Smooth muscle cell (in vitro differentiated cells): ENCODE measurements around the gene GALNS. TPM values are rescaled to one million over a fixed set of nuclear protein-coding genes. Genes with fewer than 3 reads are reported as not detected.

ENCODE experiments used
- DNase-seq: peaks from one replicate; lab custom pipeline; 2025; ENCODE audit not compliant: unreplicated experiment; lab: John Stamatoyannopoulos, UW
- H2AFZ ChIP-seq: fragments of 200-600 bp; sonication (generic); 2 replicates; pipeline ENCODE4 v1.6.0; 2016; ENCODE audit warnings: antibody characterized with exemption, low read depth, mild to moderate bottlenecking
- H3F3A ChIP-seq: fragments of 200-600 bp; sonication (generic); 2 replicates; pipeline ENCODE4 v1.6.0; 2017; ENCODE audit warnings: antibody characterized with exemption, low read depth
- H3K27ac ChIP-seq: fragments of 200-600 bp; sonication (generic); 2 replicates; pipeline ENCODE4 v1.5.1; 2016; ENCODE audit warnings: low read depth, mild to moderate bottlenecking
- H3K27me3 ChIP-seq: fragments of 200-600 bp; sonication (generic); 2 replicates; pipeline ENCODE4 v1.6.1; 2016; ENCODE audit warnings: low read depth, mild to moderate bottlenecking
- H3K36me3 ChIP-seq: fragments of 200-600 bp; sonication (generic); 2 replicates; pipeline ENCODE4 v1.5.1; 2016; ENCODE audit warnings: low read depth
- H3K4me1 ChIP-seq: fragments of 200-600 bp; sonication (generic); 2 replicates; pipeline ENCODE4 v1.5.1; 2016; ENCODE audit warnings: low read depth
- H3K4me2 ChIP-seq: fragments of 200-600 bp; sonication (generic); 2 replicates; pipeline ENCODE4 v1.6.0; 2016; ENCODE audit warnings: mild to moderate bottlenecking
- H3K4me3 ChIP-seq: fragments of 200-600 bp; sonication (generic); 2 replicates; pipeline ENCODE4 v1.5.1; 2016; ENCODE audit warnings: mild to moderate bottlenecking
- H3K79me2 ChIP-seq: fragments of 200-600 bp; sonication (generic); 2 replicates; pipeline ENCODE4 v1.6.0; 2016; ENCODE audit warnings: low read depth, mild to moderate bottlenecking
- H3K9ac ChIP-seq: fragments of 200-600 bp; sonication (generic); 2 replicates; pipeline ENCODE4 v1.6.0; 2016; ENCODE audit warnings: low read depth
- H3K9me3 ChIP-seq: fragments of 200-600 bp; sonication (generic); replicated peaks from 2 replicates; pipeline ENCODE4 v1.5.1; 2016; ENCODE audit warnings: low read depth
- H4K20me1 ChIP-seq: fragments of 200-600 bp; sonication (generic); 2 replicates; pipeline ENCODE4 v1.6.0; 2016; ENCODE audit warnings: low read depth
- CTCF ChIP-seq: fragments of 200-600 bp; sonication (generic); IDR thresholded peaks from 2 replicates; pipeline ENCODE4 v1.5.1; 2017; ENCODE audit warnings: borderline replicate concordance, mild to moderate bottlenecking, antibody characterized with exemption; ENCODE audit not compliant: insufficient read depth, poor library complexity, severe bottlenecking
- WGBS: methylation state at CpG from one replicate; pipeline ENCODE4 v1.1.7; 2016; ENCODE audit warnings: low lambda C conversion rate; 5-methylcytosine and 5-hydroxymethylcytosine counted together
- polyA plus RNA-seq: library from polyadenylated mRNA; unstranded; fragments of >200 nt; fragmentation: Nextera tagmentation; extraction: Ambion mirVana; gene quantifications from 2 replicates; pipeline ENCODE4 v1.2.1, GENCODE V29; 2016
- total RNA-seq: library from RNA; depleted of rRNA; stranded (reverse); fragments of >200 nt; gene quantifications from 2 replicates; pipeline ENCODE4 v1.2.3, GENCODE V29; 2014

GALNS gene
- total and polyA plus RNA-seq, 2 experiments from 2014 or later: 20.8 to 21.3 TPM

GRCh38 chr16:88810166-88810911 is 46.4 kb downstream of the GALNS start:
- no peaks in the 10 kb centered on the region for H3K9me3 ChIP-seq
- no peak overlapping the region for H3K9ac ChIP-seq
- H3K27me3 ChIP-seq: no peaks in the 10 kb centered on the region
- 66% methylated on average over 12 of the region's 12 CpGs for WGBS
- H3F3A ChIP-seq: no peaks in the 10 kb centered on the region
- H3K4me3 ChIP-seq: peak overlapping the region; percentile 65
- no peak overlapping the region for H2AFZ ChIP-seq
- H3K4me2 ChIP-seq: peak overlapping the region; percentile 93
- TF ChIP-seq CTCF: no peak
- H3K36me3 ChIP-seq: no peaks in the 10 kb centered on the region
- peak overlapping the region; percentile 70 for H3K27ac ChIP-seq
- no peaks in the 10 kb centered on the region for H3K79me2 ChIP-seq
- DNase-seq: no peak
- peaks cover 9% of the 10 kb centered on the region for H4K20me1 ChIP-seq
- H3K4me1 ChIP-seq: peaks cover 10% of the 10 kb centered on the region

- H3K27ac ChIP-seq: no peak overlapping the region
- no peak for DNase-seq
- H4K20me1 ChIP-seq: peaks cover 9% of the 10 kb centered on the region
- no peaks in the 10 kb centered on the region for H3K36me3 ChIP-seq
- no peak for TF ChIP-seq CTCF
- H3K79me2 ChIP-seq: no peaks in the 10 kb centered on the region
- H3K27me3 ChIP-seq: no peaks in the 10 kb centered on the region
- H3K9ac ChIP-seq: no peak overlapping the region
- no peaks in the 10 kb centered on the region for H3F3A ChIP-seq
- peak overlapping the region; percentile 93 for H3K4me2 ChIP-seq
- H3K4me1 ChIP-seq: peaks cover 12% of the 10 kb centered on the region
- no peak overlapping the region for H3K4me3 ChIP-seq
- 92% methylated on average over 10 of the region's 10 CpGs for WGBS
- H2AFZ ChIP-seq: no peak overlapping the region
- H3K9me3 ChIP-seq: no peaks in the 10 kb centered on the region
Measured at GRCh38 chr16:88809676-88810165, 47.0 kb downstream of the GALNS start.

GRCh38 chr16:88809068-88809675 is 47.6 kb downstream of the GALNS start:
- no peak for TF ChIP-seq CTCF
- H3K9me3 ChIP-seq: no peaks in the 10 kb centered on the region
- peaks cover 18% of the 10 kb centered on the region for H3K4me1 ChIP-seq
- no peak for DNase-seq
- WGBS: 93% methylated on average over 10 of the region's 10 CpGs
- H4K20me1 ChIP-seq: peaks cover 9% of the 10 kb centered on the region
- no peaks in the 10 kb centered on the region for H3K79me2 ChIP-seq
- H3K27ac ChIP-seq: no peak overlapping the region
- H3K4me2 ChIP-seq: no peak overlapping the region
- no peaks in the 10 kb centered on the region for H3K27me3 ChIP-seq
- H3K36me3 ChIP-seq: no peaks in the 10 kb centered on the region
- H3K4me3 ChIP-seq: no peak overlapping the region
- H2AFZ ChIP-seq: no peak overlapping the region
- no peak overlapping the region for H3K9ac ChIP-seq
- H3F3A ChIP-seq: no peaks in the 10 kb centered on the region
